Measurements from ENCODE around the gene SNAPC1. TPM values are rescaled to one million over a fixed set of nuclear protein-coding genes. Genes with fewer than 3 reads are reported as not detected.

SNAPC1 gene, protein sequence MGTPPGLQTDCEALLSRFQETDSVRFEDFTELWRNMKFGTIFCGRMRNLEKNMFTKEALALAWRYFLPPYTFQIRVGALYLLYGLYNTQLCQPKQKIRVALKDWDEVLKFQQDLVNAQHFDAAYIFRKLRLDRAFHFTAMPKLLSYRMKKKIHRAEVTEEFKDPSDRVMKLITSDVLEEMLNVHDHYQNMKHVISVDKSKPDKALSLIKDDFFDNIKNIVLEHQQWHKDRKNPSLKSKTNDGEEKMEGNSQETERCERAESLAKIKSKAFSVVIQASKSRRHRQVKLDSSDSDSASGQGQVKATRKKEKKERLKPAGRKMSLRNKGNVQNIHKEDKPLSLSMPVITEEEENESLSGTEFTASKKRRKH
- polyA plus RNA-seq = 9.3 and 10.6 TPM in 2 replicates

DNA sequence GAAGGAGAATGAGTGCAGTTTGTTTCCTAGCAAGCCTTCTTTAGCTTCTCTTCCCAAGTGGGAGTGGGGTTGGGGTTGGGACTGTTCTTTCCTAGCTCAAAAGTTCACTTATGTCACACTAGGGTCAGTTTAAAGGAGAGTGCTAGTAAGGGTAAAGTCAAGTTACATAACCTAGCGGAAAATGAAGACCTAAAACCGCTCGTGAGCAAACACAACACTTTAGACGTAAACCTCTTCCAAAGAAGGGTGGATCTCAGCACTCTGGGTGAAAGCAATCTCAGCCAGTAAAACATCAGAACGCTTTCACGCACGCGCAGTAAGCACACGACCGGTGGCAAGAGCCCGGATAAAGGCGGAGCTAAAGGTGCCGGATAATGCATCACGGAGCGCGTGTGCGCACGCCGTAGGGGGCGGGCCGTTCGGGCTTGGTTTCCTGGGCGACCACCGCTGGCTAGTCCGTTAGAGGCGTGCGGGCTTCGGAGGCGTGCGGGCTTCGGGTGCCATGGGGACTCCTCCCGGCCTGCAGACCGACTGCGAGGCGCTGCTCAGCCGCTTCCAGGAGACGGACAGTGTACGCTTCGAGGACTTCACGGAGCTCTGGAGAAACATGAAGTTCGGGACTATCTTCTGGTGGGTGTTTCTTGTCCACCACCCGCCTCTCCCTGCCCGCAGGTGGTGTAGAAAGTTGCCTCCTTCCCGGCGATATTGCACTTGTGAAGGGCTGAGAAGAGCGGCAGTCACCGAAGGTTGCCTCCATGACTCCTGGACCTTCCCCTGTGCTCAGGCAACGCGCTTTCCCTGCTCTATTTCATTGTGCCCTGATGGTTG is at the start of gene SNAPC1:
SNAPC1 (plus strand) TSS at position 462 of the 828 bp plus-strand sequence; CDS start at position 503, 41 bp downstream.

DNA sequence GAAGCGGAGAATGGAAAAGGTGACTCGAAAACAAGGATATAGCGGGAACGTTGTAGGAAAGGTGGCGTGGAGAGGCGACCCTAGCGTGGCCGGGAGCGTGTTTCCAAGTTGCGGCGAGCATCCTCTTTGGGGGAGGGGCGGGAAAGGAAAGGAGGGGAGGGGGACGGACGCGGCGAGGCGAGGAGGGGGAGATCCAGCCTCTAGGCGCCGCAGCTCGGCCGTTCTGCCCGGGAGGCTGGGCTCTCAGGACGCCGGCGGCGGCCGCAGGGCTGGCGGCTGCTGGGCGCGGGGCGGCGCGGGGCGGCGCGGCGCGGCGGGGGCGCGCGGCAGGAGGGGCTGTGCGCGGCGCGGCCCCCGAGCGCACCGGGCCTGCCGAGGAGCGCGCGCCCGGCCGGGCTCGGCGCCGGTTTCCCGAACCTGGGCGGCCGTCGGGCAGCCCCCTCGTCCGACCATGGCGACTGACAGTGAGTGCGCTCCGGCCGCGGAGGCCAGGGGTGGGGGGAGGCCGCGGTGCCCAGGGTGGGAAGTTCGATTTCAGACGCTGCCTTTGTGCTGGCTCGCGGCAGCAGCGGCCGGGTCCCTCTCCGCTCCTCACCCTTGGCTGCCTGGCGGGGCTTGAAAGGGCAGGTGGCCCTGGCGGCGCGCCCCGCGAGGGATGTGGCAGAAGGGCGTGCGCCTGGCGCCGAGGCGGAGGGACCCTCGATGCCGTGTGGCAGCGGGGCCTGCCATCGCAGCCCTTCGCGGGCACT is 50.3 kb downstream of the SNAPC1 start, which contains the start of gene SYT16:
SYT16 (plus strand) TSS at position 357 of the 749 bp plus-strand sequence.

Other genes starting within 250 kb of the SNAPC1 start
- 50.3 and 54.8 TPM in 2 replicates for gene HIF1A, start 66.9 kb upstream of the SNAPC1 start, polyA plus RNA-seq
- 2.4 and 8.6 TPM in 2 replicates for gene SYT16, start 50.3 kb downstream of the SNAPC1 start, polyA plus RNA-seq

All from Purkinje cell (primary cell).